Ovary (tissue), 9 donors: Measurements from ENCODE around the gene AKR1D1. TPM values are rescaled to one million over a fixed set of nuclear protein-coding genes. Genes with fewer than 3 reads are reported as not detected.
"Not testable (repeated sequence)": the region's sequence is repeated elsewhere in the genome, so short reads cannot be mapped to it uniquely, and the experiment has no call there.

ENCODE experiments used
- DNase-seq, 5 donors: peaks; one replicate each; pipeline ENCODE4 v3.0.0-alpha.2; 2019 to 2020
- H3K27ac ChIP-seq, 2 donors: fragments of 200-600 bp; one replicate each; pipeline versions ENCODE4 v1.5.1 to v1.8.0; 2019 to 2022
- H3K27me3 ChIP-seq: fragments of 200-600 bp; one replicate; pipeline ENCODE4 v1.8.0; 2022
- H3K36me3 ChIP-seq: fragments of 200-600 bp; sonication (generic); one replicate; pipeline ENCODE4 v1.5.1; 2019
- H3K4me1 ChIP-seq: one replicate; pipeline ENCODE4 v1.8.1; 2013; ENCODE audit warnings: mild to moderate bottlenecking, moderate library complexity; ENCODE audit not compliant: insufficient read depth
- H3K4me3 ChIP-seq: fragments of 200-600 bp; sonication (generic); one replicate; pipeline ENCODE4 v1.5.1; 2017
- H3K9me3 ChIP-seq, 2 donors: fragments of 200-600 bp in 1 of 2; sonication (generic) in 1 of 2; one replicate each; pipeline versions ENCODE4 v1.5.1 to v1.8.1; 2013 to 2019; ENCODE audit warnings: mild to moderate bottlenecking in 1 of 2, moderate library complexity in 1 of 2
- EP300 ChIP-seq: sonication (generic); formaldehyde crosslinking; IDR thresholded peaks from one replicate; pipeline ENCODE4 v1.6.1; 2017; ENCODE audit warnings: antibody characterized with exemption
- POLR2A ChIP-seq: fragments of 450-650 bp; IDR thresholded peaks from one replicate; pipeline ENCODE4 v1.6.1; 2017; ENCODE audit warnings: antibody characterized with exemption, mild to moderate bottlenecking, moderate library complexity
- WGBS, 3 donors: extraction: QIAGEN DNeasy Blood & Tissue Kit in 1 of 3; methylation state at CpG; one replicate each; pipeline versions ENCODE4 v1.1.5 to v1.1.7; 2013 to 2017; 5-methylcytosine and 5-hydroxymethylcytosine counted together
- intact Hi-C, 4 donors: fragments of 100-400 bp; cut with DNase I; formaldehyde crosslinking; loops; one replicate each; pipeline versions ENCODE4 v1.11.0 to v1.15.1; 2022 to 2023
- polyA plus RNA-seq, 2 donors: library from polyadenylated mRNA; stranded (reverse); fragments of 200-250 nt in 1 of 2; fragments of 350-450 nt in 1 of 2; fragmentation: Illumina TruSeq in 1 of 2; extraction: RNeasy Lipid Tissue Mini Kit (QIAGEN cat#74804) in 1 of 2; gene quantifications; one replicate each; pipeline ENCODE4 v1.2.3, GENCODE V29; 2013 to 2014
- total RNA-seq, 7 donors: library from RNA; depleted of rRNA in 2 of 7; stranded (reverse); fragments of >200 nt in 2 of 7; fragmentation: NEBNext Ultra II Directional in 3 of 7; extraction: Animal tissue kit (Norgen Biotek cat#: 25700) in 3 of 7; gene quantifications; one replicate each; pipeline versions ENCODE4 v1.1.0 to v1.2.4, GENCODE V29; 2016 to 2023
- TF ChIP-seq, protein P1 (sequence below), 3 donors: fragments of 450-650 bp in 2 of 3; fragments of 200-600 bp in 1 of 3; IDR thresholded peaks; one replicate each; pipeline versions ENCODE4 v1.5.1 to v1.8.0; 2016 to 2022; ENCODE audit warnings: antibody characterized with exemption in 3 of 3, mild to moderate bottlenecking in 1 of 3
- donor health status: DM: no; HTN: no; CAD: no; lungs with moderate emphysema.
- donor health status: DM: no; HTN: no; CAD: no.
- donor health status: Bipolar disorder and iron deficiency.
- donor health status: DM: yes; HTN: yes; CAD: no.
- donor health status: DM: no; HTN: no; CAD: no.
- donor health status: DM: yes; HTN: yes; CAD: no.

AKR1D1 gene
- total and polyA plus RNA-seq, 9 donors = not detected

DNA sequence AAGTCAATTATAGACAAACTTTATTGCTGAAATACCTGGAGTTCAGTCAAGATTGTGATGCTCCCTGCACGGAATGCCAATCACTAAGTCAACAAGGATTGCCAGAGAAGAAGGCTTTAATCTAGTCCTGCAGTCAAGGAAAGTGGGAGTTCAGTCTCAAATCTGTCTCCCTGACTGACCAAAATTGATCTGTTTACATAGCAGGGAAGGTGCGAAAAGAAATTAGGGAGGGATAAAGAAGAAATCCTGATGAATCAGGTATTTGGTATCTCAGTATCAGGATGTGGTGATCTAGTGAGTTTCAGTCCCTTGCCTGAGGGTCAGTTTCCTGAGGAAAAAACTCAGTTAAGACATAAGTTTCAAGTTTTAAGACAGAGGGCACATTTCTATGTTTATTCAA lies 2.1 kb upstream of the AKR1D1 start:
- TF ChIP-seq, protein P1, sequence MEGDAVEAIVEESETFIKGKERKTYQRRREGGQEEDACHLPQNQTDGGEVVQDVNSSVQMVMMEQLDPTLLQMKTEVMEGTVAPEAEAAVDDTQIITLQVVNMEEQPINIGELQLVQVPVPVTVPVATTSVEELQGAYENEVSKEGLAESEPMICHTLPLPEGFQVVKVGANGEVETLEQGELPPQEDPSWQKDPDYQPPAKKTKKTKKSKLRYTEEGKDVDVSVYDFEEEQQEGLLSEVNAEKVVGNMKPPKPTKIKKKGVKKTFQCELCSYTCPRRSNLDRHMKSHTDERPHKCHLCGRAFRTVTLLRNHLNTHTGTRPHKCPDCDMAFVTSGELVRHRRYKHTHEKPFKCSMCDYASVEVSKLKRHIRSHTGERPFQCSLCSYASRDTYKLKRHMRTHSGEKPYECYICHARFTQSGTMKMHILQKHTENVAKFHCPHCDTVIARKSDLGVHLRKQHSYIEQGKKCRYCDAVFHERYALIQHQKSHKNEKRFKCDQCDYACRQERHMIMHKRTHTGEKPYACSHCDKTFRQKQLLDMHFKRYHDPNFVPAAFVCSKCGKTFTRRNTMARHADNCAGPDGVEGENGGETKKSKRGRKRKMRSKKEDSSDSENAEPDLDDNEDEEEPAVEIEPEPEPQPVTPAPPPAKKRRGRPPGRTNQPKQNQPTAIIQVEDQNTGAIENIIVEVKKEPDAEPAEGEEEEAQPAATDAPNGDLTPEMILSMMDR (IDR thresholded peaks at IDR 0.05) = no peak
- TF ChIP-seq EP300 (no peak), POLR2A (no peak)
- Histone ChIP-seq H3K27me3 (no peaks in the 10 kb centered on the region), H3K36me3 (no peaks in the 10 kb centered on the region), H3K9me3 (no peaks in the 10 kb centered on the region), H3K4me1 (no peaks in the 10 kb centered on the region), H3K4me3 (no peak overlapping the region), H3K27ac (no peak overlapping the region)
- intact Hi-C loops = no loop called here
- DNase-seq = no peak
- 76 to 84% (median 80%) methylated on average over 2 of the region's 2 CpGs for WGBS, 3 donors

DNA sequence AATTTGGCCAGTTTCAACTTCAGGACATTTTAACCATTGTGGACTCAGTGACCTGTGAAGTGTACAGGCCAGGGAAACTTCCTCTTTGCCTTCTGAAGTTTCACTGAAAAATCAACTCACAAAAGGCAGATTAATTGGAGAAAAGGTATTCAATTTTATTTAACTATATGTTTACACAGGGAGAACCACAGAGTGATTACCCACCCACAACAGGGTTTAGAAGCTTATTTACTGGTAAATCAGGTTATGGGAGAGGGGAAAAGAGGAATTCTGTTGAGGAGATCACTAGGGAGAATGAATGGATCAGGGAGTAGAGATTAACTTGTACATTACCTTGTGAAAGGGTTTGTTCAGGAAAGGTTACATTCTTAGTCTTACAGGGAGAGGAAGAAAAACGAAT lies 1.7 kb upstream of the AKR1D1 start:
- intact Hi-C loops = no loop called here
- TF ChIP-seq POLR2A (no peak), EP300 (no peak)
- TF ChIP-seq, protein P1 (IDR thresholded peaks at IDR 0.05) = no peak

DNA sequence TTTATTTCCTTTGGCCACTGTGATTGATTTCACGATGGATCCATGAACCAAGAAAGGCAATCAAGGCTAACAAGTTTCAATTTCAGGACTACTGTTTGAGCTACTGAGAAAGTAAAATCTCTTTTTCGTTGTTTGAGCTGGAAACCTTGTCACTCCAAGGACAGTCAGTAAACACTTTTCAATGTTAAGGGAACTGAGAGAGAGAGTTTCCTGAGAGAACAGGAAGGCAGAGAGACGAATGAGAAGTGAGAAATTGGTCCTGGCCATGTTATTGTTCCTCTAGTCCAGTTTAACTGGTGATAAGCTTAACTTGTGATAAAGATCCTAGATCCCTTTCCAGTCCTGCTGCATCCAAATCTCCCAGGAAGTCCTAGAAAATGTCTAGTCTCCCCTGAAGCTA lies 909 bp upstream of the AKR1D1 start:
- DNase-seq = no peak
- intact Hi-C loops = no loop called here
- Histone ChIP-seq H3K27ac (no peak overlapping the region), H3K27me3 (no peaks in the 10 kb centered on the region), H3K4me3 (no peak overlapping the region), H3K9me3 (no peaks in the 10 kb centered on the region), H3K4me1 (no peaks in the 10 kb centered on the region), H3K36me3 (no peaks in the 10 kb centered on the region)
- TF ChIP-seq, protein P1 (IDR thresholded peaks at IDR 0.05) = no peak
- TF ChIP-seq POLR2A = no peak
- TF ChIP-seq EP300 = no peak
- 85 to 90% (median 89%) methylated on average over 3 of the region's 3 CpGs for WGBS, 3 donors

More for the DNA sequence above, 1.7 kb upstream of the AKR1D1 start:
- Histone ChIP-seq H3K4me1 (no peaks in the 10 kb centered on the region), H3K27ac (no peak overlapping the region), H3K4me3 (no peak overlapping the region), H3K9me3 (no peaks in the 10 kb centered on the region), H3K36me3 (no peaks in the 10 kb centered on the region), H3K27me3 (no peaks in the 10 kb centered on the region)
- no peak for DNase-seq
- WGBS, 3 donors = 43 to 55% (median 45%) methylated on average over 1 of the region's 1 CpG

DNA sequence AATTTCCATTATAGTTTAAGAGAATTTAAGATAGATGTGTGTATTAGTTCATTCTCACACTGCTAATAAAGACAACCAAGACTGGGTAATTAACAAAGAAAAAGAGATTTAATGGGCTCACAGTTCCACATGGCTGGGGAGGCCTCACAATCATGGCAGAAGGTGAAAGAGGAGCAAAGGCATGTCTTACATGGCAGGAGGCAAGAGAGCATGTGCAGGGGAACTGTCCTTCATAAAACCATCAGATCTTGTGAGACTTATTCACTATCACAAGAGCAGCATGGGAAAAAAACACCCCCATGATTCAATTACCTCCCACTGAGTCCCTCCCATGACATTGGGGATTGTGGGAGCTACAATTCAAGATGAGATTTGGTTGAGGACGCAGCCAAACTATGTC lies 473 bp upstream of the AKR1D1 start:
- H3K9me3 ChIP-seq, H3K27me3 ChIP-seq, H3K4me3 ChIP-seq, DNase-seq, H3K27ac ChIP-seq, intact Hi-C loops, H3K36me3 ChIP-seq, H3K4me1 ChIP-seq: not testable (repeated sequence)
- WGBS, 3 donors = 70 to 82% (median 82%) methylated on average over 1 of the region's 1 CpG

DNA sequence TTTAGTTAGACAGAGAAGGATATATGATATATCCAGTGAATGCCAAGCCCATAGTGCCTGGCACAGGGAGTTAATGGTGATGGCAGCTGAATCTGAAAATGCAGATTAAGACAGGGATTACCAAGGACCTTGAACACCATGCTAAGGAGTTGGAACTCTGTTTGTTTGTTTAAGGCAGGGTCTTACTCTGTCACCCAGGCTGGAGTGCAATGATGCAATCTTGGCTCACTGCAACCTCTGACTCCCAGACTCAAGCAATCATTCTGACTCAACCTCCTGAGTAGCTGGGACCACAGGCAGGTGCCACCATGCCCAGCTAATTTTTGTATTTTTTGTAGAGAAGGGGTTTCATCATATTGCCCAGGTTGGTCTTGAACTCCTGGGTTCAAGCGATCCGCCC lies 1.6 kb downstream of the AKR1D1 start:
- no peaks in the 10 kb centered on the region for H3K27me3 ChIP-seq
- no peak for TF ChIP-seq POLR2A
- TF ChIP-seq, protein P1 (IDR thresholded peaks at IDR 0.05) = no peak
- no peak for TF ChIP-seq EP300
- no peaks in the 10 kb centered on the region for H3K36me3 ChIP-seq
- H3K9me3 ChIP-seq = no peaks in the 10 kb centered on the region
- no peak overlapping the region for H3K27ac ChIP-seq
- intact Hi-C loops = no loop called here
- DNase-seq = no peak
- 98 to 99% (median 98%) methylated on average over 2 of the region's 2 CpGs for WGBS, 3 donors
- no peak overlapping the region for H3K4me3 ChIP-seq
- H3K4me1 ChIP-seq = no peaks in the 10 kb centered on the region
